Psoas muscle (tissue), 8 donors: ENCODE data around the gene NSG1. TPM values are rescaled to one million over a fixed set of nuclear protein-coding genes. Genes with fewer than 3 reads are reported as not detected.
A peak's percentile ranks its signal among the peaks of the same experiment; 100 is the strongest.

Experiments
- ATAC-seq, 4 donors: fragments of 200-7000 bp; cut with Tn5 transposase; one replicate each; pipeline ENCODE4 v1.9.1; 2020; ENCODE audit warnings: moderate library complexity in 3 of 4, mild to moderate bottlenecking in 2 of 4
- DNase-seq, 2 donors: peaks; one replicate each; pipeline ENCODE4 v3.0.0-alpha.2; 2020
- H3K27ac ChIP-seq: fragments of 200-600 bp; one replicate; pipeline ENCODE4 v1.8.0; 2022
- H3K27me3 ChIP-seq, 3 donors: fragments of 200-600 bp in 1 of 3; one replicate each; pipeline versions ENCODE4 v1.6.1 to v1.8.0; 2013 to 2022; ENCODE audit warnings: low read length in 2 of 3, mild to moderate bottlenecking in 2 of 3, moderate library complexity in 1 of 3; ENCODE audit not compliant: insufficient read depth in 3 of 3
- H3K36me3 ChIP-seq, 2 donors: fragments of 200-600 bp in 1 of 2; one replicate each; pipeline versions ENCODE4 v1.6.1 to v1.8.0; 2013 to 2022; ENCODE audit warnings: low read depth in 1 of 2, mild to moderate bottlenecking in 1 of 2, moderate library complexity in 1 of 2; ENCODE audit not compliant: insufficient read depth in 1 of 2
- H3K4me1 ChIP-seq: fragments of 200-600 bp; one replicate; pipeline ENCODE4 v1.8.0; 2022
- H3K4me3 ChIP-seq: fragments of 200-600 bp; one replicate; pipeline ENCODE4 v1.8.0; 2022; ENCODE audit warnings: mild to moderate bottlenecking
- H3K9me3 ChIP-seq: fragments of 200-600 bp; one replicate; pipeline ENCODE4 v1.8.0; 2022
- CTCF ChIP-seq: fragments of 200-600 bp; IDR thresholded peaks from one replicate; pipeline ENCODE4 v1.8.0; 2022; ENCODE audit warnings: antibody characterized with exemption
- WGBS, 3 donors: extraction: QIAGEN DNeasy Blood & Tissue Kit; methylation state at CpG; one replicate each; pipeline versions ENCODE4 v1.1.6 to v1.1.7; 2013; 5-methylcytosine and 5-hydroxymethylcytosine counted together
- intact Hi-C, 2 donors: fragments of 100-400 bp; cut with DNase I; formaldehyde crosslinking; loops; one replicate each; pipeline versions ENCODE4 v1.11.0 to v1.14.2; 2022
- polyA plus RNA-seq, 3 donors: library from polyadenylated mRNA; stranded (reverse); fragments of 200-250 nt; gene quantifications; one replicate each; pipeline ENCODE4 v1.2.3, GENCODE V29; 2013
- total RNA-seq, 4 donors: library from RNA; stranded (reverse); fragmentation: NEBNext Ultra II Directional in 2 of 4; extraction: Animal tissue kit (Norgen Biotek cat#: 25700) in 2 of 4; gene quantifications; one replicate each; pipeline versions ENCODE4 v1.2.1 to v1.2.4, GENCODE V29; 2021 to 2023
- donor health status: healthy with polysubstance abuse.
- donor health status: DM: no; HTN: no; CAD: no; lungs with moderate emphysema.
- donor health status: Bipolar disorder and iron deficiency.
- donor health status: healthy.
- donor health status: DM: yes; HTN: yes; CAD: no.
- donor health status: DM: no; HTN: no; CAD: no.
- donor health status: DM: no; HTN: no; CAD: no.
- donor health status: DM: yes; HTN: yes; CAD: no.

Gene NSG1
- total and polyA plus RNA-seq, 7 donors, result 0.11 to 0.50 (median 0.28) TPM; not detected in 2

- no peak for TF ChIP-seq CTCF
- ATAC-seq, result no peak
Observed at GRCh38 chr4:4368809-4369580, 17.9 kb upstream of the NSG1 start.

DNA sequence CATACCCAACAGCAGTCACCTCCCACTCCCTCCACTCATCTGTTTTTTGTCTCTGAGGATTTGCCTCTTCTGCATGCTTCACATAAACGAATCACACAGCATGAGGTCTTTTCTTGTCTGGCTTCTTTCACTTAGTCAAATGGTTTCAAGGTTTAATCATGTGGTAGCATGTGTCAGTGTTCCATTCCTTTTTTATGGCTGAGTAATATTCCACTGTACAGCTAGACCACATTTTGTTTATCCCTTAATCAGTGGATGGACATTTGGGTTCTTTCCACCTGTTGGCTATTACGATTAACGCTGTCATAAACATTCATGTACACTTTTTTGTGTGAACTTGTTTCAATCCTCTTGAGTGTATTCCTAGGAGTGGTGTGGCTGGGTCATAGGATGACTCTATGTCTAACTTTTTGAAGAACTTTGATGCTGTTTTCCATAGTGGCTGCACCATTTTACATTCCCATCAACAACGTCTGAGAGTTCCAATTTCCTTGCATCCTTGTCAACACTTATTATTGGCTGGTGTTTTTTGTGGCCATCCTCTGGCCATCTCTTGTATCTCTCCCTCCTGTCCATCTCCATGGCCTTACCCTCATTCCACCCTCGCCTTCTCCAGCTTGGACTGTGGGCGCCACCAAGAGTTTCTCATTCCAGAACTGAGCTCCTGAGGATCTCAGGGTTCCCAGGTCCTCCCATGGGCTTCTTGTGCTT lies 12.4 kb upstream of the NSG1 start:
- H3K4me1 ChIP-seq, result no peaks in the 10 kb centered on the region
- TF ChIP-seq CTCF, result no peak
- ATAC-seq (no peak), DNase-seq (no peak)
- H3K4me3 ChIP-seq, result no peak overlapping the region
- peaks cover 9% of the 10 kb centered on the region for H3K9me3 ChIP-seq
- intact Hi-C loops, result no loop called here
- H3K27ac ChIP-seq, result no peak overlapping the region
- 75 to 81% (median 79%) methylated on average over 6 of the region's 6 CpGs for WGBS, 3 donors
- H3K27me3 ChIP-seq, result peaks cover 0 to 8% (median 0%) of the 10 kb centered on the region in 3 donors
- no peaks in the 10 kb centered on the region for H3K36me3 ChIP-seq

More at GRCh38 chr4:4368809-4369580, 17.9 kb upstream of the NSG1 start:
- DNase-seq, result no peak
- WGBS, 3 donors, result 65 to 73% (median 68%) methylated on average over 11 of the region's 11 CpGs
- H3K36me3 ChIP-seq, result no peaks in the 10 kb centered on the region
- peaks cover 0 to 5% (median 5%) of the 10 kb centered on the region in 3 donors for H3K27me3 ChIP-seq
- intact Hi-C loops, result no loop called here
- H3K27ac ChIP-seq, result no peak overlapping the region
- no peak overlapping the region for H3K4me3 ChIP-seq
- H3K4me1 ChIP-seq, result no peaks in the 10 kb centered on the region
- no peaks in the 10 kb centered on the region for H3K9me3 ChIP-seq

GRCh38 chr4:4376074-4376473 lies 10.8 kb upstream of the NSG1 start:
- Histone ChIP-seq H3K36me3 (no peaks in the 10 kb centered on the region), H3K4me3 (no peak overlapping the region), H3K27me3 (peaks cover 0 to 6% (median 5%) of the 10 kb centered on the region in 3 donors), H3K27ac (no peak overlapping the region), H3K4me1 (no peaks in the 10 kb centered on the region), H3K9me3 (peaks cover 9% of the 10 kb centered on the region)
- WGBS, 3 donors, result 66 to 83% (median 76%) methylated on average over 4 of the region's 4 CpGs
- no peak for TF ChIP-seq CTCF
- DNase-seq (no peak), ATAC-seq (no peak)
- intact Hi-C loops, result no loop called here

DNA sequence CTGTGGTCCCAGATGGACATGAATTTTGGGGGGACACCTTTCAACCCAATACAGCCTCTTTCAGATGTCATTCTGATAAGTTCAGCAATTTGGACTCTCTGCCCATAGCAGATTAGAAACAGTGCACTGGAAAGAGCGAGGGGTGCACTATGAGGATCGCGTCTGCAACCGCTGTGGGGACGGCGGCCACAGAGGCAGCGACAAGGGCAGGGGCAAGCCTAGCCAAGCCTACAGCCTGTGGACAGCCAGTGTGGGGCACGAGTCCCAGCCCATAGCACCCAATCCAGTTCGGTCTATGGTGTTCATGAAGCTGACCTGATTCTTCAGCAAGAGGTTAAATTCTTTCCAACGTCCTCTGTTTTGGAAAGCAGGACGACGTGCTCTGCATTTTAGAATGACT lies 9.7 kb upstream of the NSG1 start:
- 64 to 70% (median 66%) methylated on average over 12 of the region's 12 CpGs for WGBS, 3 donors
- peaks cover 9% of the 10 kb centered on the region for H3K9me3 ChIP-seq
- no peak overlapping the region for H3K27ac ChIP-seq
- intact Hi-C loops, result no loop called here
- no peak for TF ChIP-seq CTCF
- H3K4me3 ChIP-seq, result no peak overlapping the region
- no peaks in the 10 kb centered on the region for H3K4me1 ChIP-seq
- ATAC-seq, result no peak
- peak in 1 of 2 donors; percentile 26 for DNase-seq
- no peaks in the 10 kb centered on the region for H3K36me3 ChIP-seq
- peaks cover 0 to 6% (median 5%) of the 10 kb centered on the region in 3 donors for H3K27me3 ChIP-seq
